HepG2 (cell line): Measurements from ENCODE around the gene TEX35. TPM values are rescaled to one million over a fixed set of nuclear protein-coding genes. Genes with fewer than 3 reads are reported as not detected.

Experiments
- ATAC-seq: fragments of 200-7000 bp; cut with Tn5 transposase; 3 replicates; pipeline ENCODE4 v1.9.1; 2020; ENCODE audit warnings: mild to moderate bottlenecking, moderate library complexity
- BruUV-seq: library from RNA; stranded (reverse); fragments of 400-500 nt; replicated peaks from 2 replicates; lab custom pipeline; 2021; lab: Mats Ljungman, UMichigan
- CTCF ChIA-PET: fragments of 300-600 bp; formaldehyde crosslinking; extraction: SDS; loops from one replicate; lab custom pipeline; 2021; ENCODE audit warnings: low total read pairs, inconsistent platforms, low intra/inter-chr PET ratio; lab: Yijun Ruan, JAX
- POLR2A ChIA-PET: fragments of 350-600 bp; sonication (Branson Sonifier 250); formaldehyde crosslinking; loops from one replicate; lab custom pipeline; 2020; ENCODE audit warnings: antibody characterized with exemption, inconsistent platforms; lab: Yijun Ruan, JAX
- DNase-seq: peaks from one replicate; pipeline ENCODE4 v3.0.0-alpha.2; 2015; ENCODE audit warnings: low spot score
- FAIRE-seq: peaks from 3 replicates; lab custom pipeline; 2011; peaks lifted over from hg19 to GRCh38; lab: Jason Lieb, UNC
- H2AFZ ChIP-seq: one replicate; pipeline ENCODE4 v1.6.1; 2011; ENCODE audit warnings: low read length, inconsistent platforms
- H3K27ac ChIP-seq: fragments of 300-600 bp; 3 replicates; pipeline ENCODE4 v1.8.0; 2011; ENCODE audit warnings: mixed run types, mild to moderate bottlenecking, mixed read lengths, low read length, inconsistent platforms; ENCODE audit not compliant: insufficient read depth; ENCODE audit errors: extremely low read length
- H3K27me3 ChIP-seq, 2 experiments: fragments of 200-600 bp in 1 of 2; 2 replicates in 1 of 2; 3 replicates in 1 of 2; pipeline versions ENCODE4 v1.6.0 to v1.8.0; 2011; ENCODE audit warnings: low read length in 2 of 2, mild to moderate bottlenecking in 2 of 2, moderate library complexity in 2 of 2, inconsistent platforms in 1 of 2; ENCODE audit not compliant: insufficient read depth in 2 of 2, control insufficient read depth in 1 of 2
- H3K36me3 ChIP-seq, 2 experiments: fragments of 200-600 bp in 1 of 2; replicated peaks in 1 of 2; 2 replicates in 1 of 2; 3 replicates in 1 of 2; pipeline versions ENCODE4 v1.5.1 to v1.8.0; 2011; ENCODE audit warnings: low read length in 2 of 2, inconsistent platforms in 1 of 2; ENCODE audit not compliant: insufficient read depth in 2 of 2, control insufficient read depth in 1 of 2
- H3K4me1 ChIP-seq: 2 replicates; pipeline ENCODE4 v1.5.1; 2012; ENCODE audit warnings: low read length, inconsistent platforms; ENCODE audit not compliant: insufficient read depth
- H3K4me2 ChIP-seq: 2 replicates; pipeline ENCODE4 v1.6.0; 2011; ENCODE audit warnings: low read depth, low read length, inconsistent platforms
- H3K4me3 ChIP-seq, 3 experiments: fragments of 200-600 bp in 1 of 3; sonication (generic), shearing (Covaris generic) in 1 of 3; replicated peaks in 1 of 3; 2 replicates each; pipeline ENCODE4 v1.5.1; 2011 to 2016; ENCODE audit warnings: low read length in 3 of 3, inconsistent platforms in 2 of 3, low read depth in 2 of 3, mild to moderate bottlenecking in 2 of 3, control low read depth in 1 of 3, mixed read lengths in 1 of 3; ENCODE audit not compliant: insufficient read depth in 1 of 3
- H3K79me2 ChIP-seq: one replicate; pipeline ENCODE4 v1.6.1; 2011; ENCODE audit warnings: low read length, inconsistent platforms; ENCODE audit not compliant: insufficient read depth
- H3K9ac ChIP-seq: 2 replicates; pipeline ENCODE4 v1.6.0; 2011; ENCODE audit warnings: mild to moderate bottlenecking, low read depth, low read length, inconsistent platforms; ENCODE audit not compliant: insufficient read depth
- H3K9me3 ChIP-seq: 2 replicates; pipeline ENCODE4 v1.5.1; 2012; ENCODE audit warnings: mild to moderate bottlenecking, low read length
- H4K20me1 ChIP-seq: 2 replicates; pipeline ENCODE4 v1.6.0; 2011; ENCODE audit warnings: inconsistent platforms, mild to moderate bottlenecking, low read length, moderate library complexity; ENCODE audit not compliant: insufficient read depth
- ATAD3A ChIP-seq: sonication (generic); formaldehyde crosslinking; IDR thresholded peaks from 2 replicates; pipeline ENCODE4 v1.4.0; 2020; ENCODE audit warnings: missing genetic modification reagents
- CHD2 ChIP-seq: IDR thresholded peaks from 2 replicates; pipeline ENCODE4 v1.6.1; 2011; ENCODE audit warnings: low read depth, low read length, improper control_type of control experiment
- CSRNP2 ChIP-seq: sonication (generic); formaldehyde crosslinking; conservative IDR thresholded peaks from 2 replicates; pipeline ENCODE4 v1.8.0; 2022; ENCODE audit warnings: low read depth, missing genetic modification reagents
- CTCF ChIP-seq: sonication (generic); formaldehyde crosslinking; IDR thresholded peaks from 2 replicates; pipeline ENCODE4 v1.5.0; 2020; ENCODE audit warnings: mild to moderate bottlenecking, missing genetic modification reagents, moderate library complexity
- GABPB1 ChIP-seq: IDR thresholded peaks from 2 replicates; pipeline ENCODE4 v1.6.1; 2016; ENCODE audit warnings: mild to moderate bottlenecking, missing genetic modification reagents, moderate library complexity, missing compliant biosample characterization
- HMG20A ChIP-seq: IDR thresholded peaks from 2 replicates; pipeline ENCODE4 v1.6.1; 2016; ENCODE audit warnings: borderline replicate concordance
- JDP2 ChIP-seq: sonication (generic); formaldehyde crosslinking; IDR thresholded peaks from 2 replicates; pipeline ENCODE4 v1.8.1; 2022; ENCODE audit warnings: missing genetic modification reagents, borderline replicate concordance
- MED13 ChIP-seq: sonication (generic); formaldehyde crosslinking; IDR thresholded peaks from 2 replicates; pipeline ENCODE4 v1.5.0; 2020; ENCODE audit warnings: missing genetic modification reagents
- RARA ChIP-seq: IDR thresholded peaks from 2 replicates; pipeline ENCODE4 v1.6.1; 2016; ENCODE audit warnings: missing genetic modification reagents, missing compliant biosample characterization
- ZBTB20 ChIP-seq: sonication (generic); formaldehyde crosslinking; IDR thresholded peaks from 2 replicates; pipeline ENCODE4 v1.8.1; 2023; ENCODE audit warnings: missing genetic modification reagents, low read depth, mild to moderate bottlenecking, borderline replicate concordance
- ZFP62 ChIP-seq: sonication (generic); formaldehyde crosslinking; IDR thresholded peaks from 2 replicates; pipeline ENCODE4 v1.4.0; 2020; ENCODE audit warnings: missing genetic modification reagents
- ZNF563 ChIP-seq: sonication (generic); formaldehyde crosslinking; IDR thresholded peaks from 2 replicates; pipeline ENCODE4 v1.8.0; 2022; ENCODE audit warnings: mild to moderate bottlenecking, moderate library complexity, missing genetic modification reagents
- ZNF569 ChIP-seq: sonication (generic); formaldehyde crosslinking; IDR thresholded peaks from 2 replicates; pipeline ENCODE4 v1.5.0; 2020; ENCODE audit warnings: mild to moderate bottlenecking, missing genetic modification reagents, moderate library complexity, borderline replicate concordance
- ZNF572 ChIP-seq: sonication (generic); formaldehyde crosslinking; IDR thresholded peaks from 2 replicates; pipeline ENCODE4 v1.5.1; 2020; ENCODE audit warnings: mild to moderate bottlenecking, missing genetic modification reagents
- ZNF577 ChIP-seq: sonication (generic); formaldehyde crosslinking; IDR thresholded peaks from 2 replicates; pipeline ENCODE4 v1.4.0; 2020; ENCODE audit warnings: mild to moderate bottlenecking, low read depth, missing genetic modification reagents, borderline replicate concordance
- ZNF7 ChIP-seq: IDR thresholded peaks from 2 replicates; pipeline ENCODE4 v1.6.1; 2016; ENCODE audit warnings: missing biosample characterization, missing genetic modification reagents
- ZNF839 ChIP-seq: sonication (generic); formaldehyde crosslinking; IDR thresholded peaks from 2 replicates; pipeline ENCODE4 v1.4.0; 2020; ENCODE audit warnings: missing genetic modification reagents, mild to moderate bottlenecking, borderline replicate concordance
- ZSCAN22 ChIP-seq: sonication (generic); formaldehyde crosslinking; IDR thresholded peaks from 2 replicates; pipeline ENCODE4 v1.4.0; 2020; ENCODE audit warnings: mild to moderate bottlenecking, missing genetic modification reagents
- ZSCAN9 ChIP-seq: IDR thresholded peaks from 2 replicates; pipeline ENCODE4 v1.6.1; 2016; ENCODE audit warnings: borderline replicate concordance
- WGBS: methylation state at CpG from one replicate; pipeline ENCODE4 v1.1.6; 2017; ENCODE audit warnings: low lambda C conversion rate; 5-methylcytosine and 5-hydroxymethylcytosine counted together
- in situ Hi-C: cut with HindIII; loops from 2 replicates; pipeline ENCODE4 v1.10.0; 2017; ENCODE audit warnings: low pct_unique_long_range_greater_than_20kb; ENCODE audit not compliant: extremely low pct_ligation_motif_present
- intact Hi-C: fragments of 100-400 bp; cut with micrococcal nuclease; formaldehyde crosslinking; loops from one replicate; pipeline ENCODE4 v1.10.0; 2022; ENCODE audit not compliant: unreplicated experiment
- polyA plus RNA-seq, 8 experiments: library from polyadenylated mRNA; depleted of rRNA in 3 of 8; stranded (reverse) in 7 of 8; unstranded in 1 of 8; fragments of >200 nt; fragmentation: Illumina TruSeq in 4 of 8; extraction: Trizol in 4 of 8; gene quantifications; 2 replicates each; pipeline versions ENCODE4 v1.2.1 to v1.2.3, GENCODE V29; 2011 to 2016; ENCODE audit warnings: low read depth in 4 of 8, missing spikeins in 1 of 8, mixed read lengths in 1 of 8; ENCODE audit not compliant: insufficient read depth in 1 of 8
- total RNA-seq, 5 experiments: library from RNA; depleted of rRNA; stranded (reverse); fragments of >200 nt; fragmentation: Illumina TruSeq; extraction: Trizol; gene quantifications; 2 replicates each; pipeline ENCODE4 v1.2.3, GENCODE V29; 2016; ENCODE audit warnings: low read depth in 1 of 5
- TF ChIP-seq, protein P1 (sequence below): IDR thresholded peaks from 2 replicates; pipeline ENCODE4 v1.6.1; 2016; ENCODE audit warnings: missing compliant biosample characterization, missing genetic modification reagents, borderline replicate concordance

The TEX35 gene
- total and polyA plus RNA-seq, 2 of the 13 experiments (the other 11 are each of a cell fraction or from before 2014, with no cell fraction given) = not detected

- TF ChIP-seq GABPB1 (CRISPR knock-in tag) (no peak), ZBTB20 (no peak), JDP2 (CRISPR knock-in tag) (no peak), CHD2 (no peak)
- TF ChIP-seq, protein P1, sequence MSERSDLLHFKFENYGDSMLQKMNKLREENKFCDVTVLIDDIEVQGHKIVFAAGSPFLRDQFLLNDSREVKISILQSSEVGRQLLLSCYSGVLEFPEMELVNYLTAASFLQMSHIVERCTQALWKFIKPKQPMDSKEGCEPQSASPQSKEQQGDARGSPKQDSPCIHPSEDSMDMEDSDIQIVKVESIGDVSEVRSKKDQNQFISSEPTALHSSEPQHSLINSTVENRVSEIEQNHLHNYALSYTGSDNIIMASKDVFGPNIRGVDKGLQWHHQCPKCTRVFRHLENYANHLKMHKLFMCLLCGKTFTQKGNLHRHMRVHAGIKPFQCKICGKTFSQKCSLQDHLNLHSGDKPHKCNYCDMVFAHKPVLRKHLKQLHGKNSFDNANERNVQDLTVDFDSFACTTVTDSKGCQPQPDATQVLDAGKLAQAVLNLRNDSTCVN = no peak
Measured at GRCh38 chr1:178536329-178536728, 23.4 kb downstream of the TEX35 start (continued).

GRCh38 chr1:178536844-178537371 lies 24.0 kb downstream of the TEX35 start:
- H4K20me1 ChIP-seq = no peaks in the 10 kb centered on the region
- H3K27me3 ChIP-seq = peaks cover 0 to 1% of the 10 kb centered on the region in 2 experiments; a peak in 1 of 5 replicates
- no peak overlapping the region for H2AFZ ChIP-seq
- H3K9ac ChIP-seq = peak overlapping the region; percentile 12; the same call in 1 of the 2 replicates
- H3K4me3 ChIP-seq = peak overlapping the region; percentile 19 to 67 (median 23); a peak in 5 of 6 replicates
- peak overlapping the region; percentile 89 for H3K4me2 ChIP-seq
- CTCF ChIA-PET = interaction anchor here (0.9 kb wide), 1 partner anchor 217 kb away, joined by 3 read pairs; no protein-coding TSS in a partner anchor
- POLR2A ChIA-PET = interaction anchor here (0.6 to 1.2 kb wide), 4 partner anchors 118 to 466 kb away, joined by 3 to 6 read pairs (median 4); partner anchors contain the start of gene RALGPS2
- H3K36me3 ChIP-seq = no peaks in the 10 kb centered on the region
- H3K9me3 ChIP-seq = no peaks in the 10 kb centered on the region
- peak; percentile 46 for ATAC-seq
- H3K27ac ChIP-seq = no peak overlapping the region
- FAIRE-seq = peak; percentile 23
- in situ Hi-C loops (no loop called here), intact Hi-C loops (loop anchor here (10.0 kb wide), 1 partner anchor 248 kb away; no protein-coding TSS in a partner anchor)
- peaks cover 59% of the 10 kb centered on the region for H3K4me1 ChIP-seq
- H3K79me2 ChIP-seq = no peaks in the 10 kb centered on the region
- WGBS = 0% methylated on average over 5 of the region's 7 CpGs
- DNase-seq = peak; percentile 75
- BruUV-seq = no TSS peak
- TF ChIP-seq ATAD3A = no peak
- TF ChIP-seq ZSCAN9 = no peak
- no peak for TF ChIP-seq CSRNP2 (CRISPR knock-in tag)
- no peak for TF ChIP-seq ZNF572
- TF ChIP-seq ZFP62 (CRISPR knock-in tag) = no peak
- TF ChIP-seq ZNF577 (CRISPR knock-in tag) = no peak
- no peak for TF ChIP-seq ZNF563
- peak; percentile 75 for TF ChIP-seq RARA (CRISPR knock-in tag)
- no peak for TF ChIP-seq ZSCAN22
- no peak for TF ChIP-seq HMG20A (CRISPR knock-in tag)
- TF ChIP-seq MED13 (CRISPR knock-in tag) = no peak
- TF ChIP-seq ZNF569 (CRISPR knock-in tag) = no peak
- 0 out of 2 replicates have a peak, but pooled peaks have one; percentile 3 for TF ChIP-seq CTCF (CRISPR knock-in tag)
- TF ChIP-seq ZNF839 (CRISPR knock-in tag) = no peak
- TF ChIP-seq ZNF7 (CRISPR knock-in tag) = no peak
